HG02870 (cell line): ENCODE results near the gene LAGE3.

Source experiments
- ATAC-seq: cut with Tn5 transposase; IDR thresholded peaks from one replicate; pipeline ENCODE4 v1.9.1; 2021; ENCODE audit warnings: mild to moderate bottlenecking, moderate library complexity; ENCODE audit not compliant: unreplicated experiment

LAGE3 gene

DNA sequence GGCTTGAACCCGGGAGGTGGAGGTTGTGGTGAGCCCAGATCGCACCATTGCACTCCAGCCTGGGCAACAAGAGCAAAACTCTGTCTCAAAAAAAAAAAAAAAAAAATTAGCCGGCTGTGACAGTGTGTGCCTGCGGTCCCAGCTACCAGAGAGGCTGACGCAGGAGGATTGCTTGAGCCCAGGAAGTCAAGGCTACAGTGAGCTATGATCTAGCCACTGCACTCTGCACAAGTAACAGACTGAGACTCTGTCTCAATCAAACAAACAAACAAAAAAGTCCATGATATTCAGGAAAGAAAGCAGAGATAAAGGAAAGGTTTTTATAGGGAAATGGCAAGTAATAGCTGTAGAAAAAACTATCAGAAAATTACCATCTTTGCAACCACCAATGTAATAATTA is 2.1 kb upstream of the LAGE3 start:
- no peak for ATAC-seq

GRCh38 chrX:154477891-154478477 is 1.1 kb downstream of the LAGE3 start:
- ATAC-seq = no peak

DNA sequence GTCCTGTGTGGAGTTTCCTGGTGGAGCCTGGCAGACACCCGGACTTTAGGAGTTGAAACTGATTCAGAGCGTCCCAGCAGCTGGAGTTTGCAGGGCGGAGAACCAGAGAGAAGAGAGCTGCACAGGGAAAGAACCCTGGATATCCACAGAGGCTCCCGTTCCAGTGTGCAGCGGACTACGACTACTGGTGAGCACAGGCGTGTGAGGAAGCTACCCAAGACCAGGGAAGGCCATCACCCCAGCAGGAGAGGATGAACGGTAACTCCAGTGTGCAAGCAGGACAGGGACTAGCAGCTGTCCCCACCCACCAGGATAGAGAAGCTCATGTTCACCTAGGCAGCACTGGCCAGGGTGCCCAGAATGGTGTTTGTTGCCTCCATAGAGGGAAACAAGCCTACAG is 2.3 kb downstream of the LAGE3 start:
- no peak for ATAC-seq

- ATAC-seq = no peak
Measured at GRCh38 chrX:154473683-154474082, 5.4 kb downstream of the LAGE3 start.

DNA sequence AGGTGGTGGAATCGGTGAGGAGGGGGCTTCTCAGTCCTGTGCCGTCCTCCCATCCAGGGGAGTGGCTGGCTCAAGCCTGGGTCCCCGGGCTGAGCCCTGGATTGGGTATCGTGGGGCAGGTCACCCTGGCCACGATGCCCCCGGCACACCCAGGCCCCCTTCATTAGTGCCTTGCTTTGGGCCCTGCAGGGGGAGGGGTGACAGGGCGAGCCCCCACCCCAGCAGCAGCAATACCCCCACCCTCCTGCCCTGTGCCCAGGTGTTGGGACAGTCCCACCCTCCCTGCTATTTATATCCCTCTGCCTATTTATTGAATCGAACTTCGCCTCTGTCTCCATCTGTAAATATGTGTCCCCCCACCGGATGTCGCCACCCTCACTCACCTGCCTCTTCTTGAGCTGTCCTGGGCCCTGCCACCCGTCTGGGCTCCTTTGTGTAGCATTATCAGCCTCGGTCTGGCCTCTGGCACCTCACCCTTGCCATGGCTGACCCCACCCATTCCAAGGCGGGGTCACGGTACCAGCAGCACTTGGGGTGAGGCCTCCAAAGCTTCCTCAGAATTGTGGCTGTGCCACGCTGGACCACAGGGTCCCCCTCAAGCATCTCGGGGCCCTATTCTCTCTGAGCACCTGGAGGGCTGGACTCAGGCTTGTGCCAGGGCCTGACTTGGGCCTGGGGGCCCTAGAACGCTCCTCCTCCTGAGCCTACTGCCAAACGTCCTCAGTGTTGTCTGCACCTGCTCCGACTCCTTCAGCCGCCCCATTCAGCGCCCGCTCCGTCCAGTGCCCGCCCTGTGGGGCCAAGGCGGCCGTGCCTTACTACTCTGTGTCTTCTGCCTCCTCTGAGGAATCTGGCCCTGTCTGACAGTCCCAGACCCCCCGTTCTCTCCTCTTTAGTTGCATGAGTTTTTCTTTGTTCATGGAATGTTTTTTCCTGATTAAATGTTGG is 6.1 kb downstream of the LAGE3 start:
- no peak for ATAC-seq

DNA sequence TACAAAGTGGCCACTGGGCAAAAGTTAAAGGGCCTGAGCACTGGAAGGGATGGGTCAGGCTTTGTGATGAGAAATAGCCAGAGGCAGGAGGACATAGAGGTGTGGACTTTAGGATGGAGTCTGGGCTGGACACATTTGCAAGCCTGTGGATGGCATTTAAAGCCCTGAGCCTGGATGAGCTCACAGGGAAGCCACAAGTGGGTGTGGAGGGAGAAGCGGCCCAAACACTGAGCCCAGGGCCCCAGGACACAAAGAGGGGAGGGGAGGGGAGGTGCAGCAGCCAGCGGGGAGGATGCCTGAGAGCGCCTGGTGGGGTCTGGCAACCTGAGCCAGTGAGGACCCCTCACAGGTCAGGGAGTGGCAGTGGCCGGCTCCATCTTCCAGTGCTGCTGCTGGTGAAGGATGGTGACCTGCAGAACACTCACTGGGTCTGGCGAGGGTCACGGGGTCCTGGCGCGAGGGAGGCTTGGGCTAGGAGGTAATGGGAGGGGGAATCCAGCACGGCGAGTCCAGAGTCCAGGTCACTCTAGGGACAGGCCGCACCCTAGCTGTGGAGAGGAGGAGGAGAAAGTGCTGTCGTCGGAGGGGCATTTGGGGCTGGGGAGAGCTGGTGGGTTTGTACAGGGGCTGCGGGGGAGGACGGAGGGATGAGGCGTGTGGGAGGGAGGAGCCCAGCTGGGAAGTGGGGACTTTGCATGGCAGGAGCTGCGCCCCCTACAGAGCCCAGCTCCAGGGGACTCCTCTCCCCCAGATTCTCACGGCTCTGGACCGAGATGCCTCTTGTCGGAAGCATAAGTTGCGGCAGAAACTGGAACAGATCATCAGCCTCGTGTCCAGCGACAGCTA is 7.0 kb downstream of the LAGE3 start:
- ATAC-seq = no peak

- ATAC-seq = no peak
Measured at GRCh38 chrX:154470914-154471568, 8.0 kb downstream of the LAGE3 start.

GRCh38 chrX:154470434-154470833 is 8.6 kb downstream of the LAGE3 start:
- no peak for ATAC-seq

DNA sequence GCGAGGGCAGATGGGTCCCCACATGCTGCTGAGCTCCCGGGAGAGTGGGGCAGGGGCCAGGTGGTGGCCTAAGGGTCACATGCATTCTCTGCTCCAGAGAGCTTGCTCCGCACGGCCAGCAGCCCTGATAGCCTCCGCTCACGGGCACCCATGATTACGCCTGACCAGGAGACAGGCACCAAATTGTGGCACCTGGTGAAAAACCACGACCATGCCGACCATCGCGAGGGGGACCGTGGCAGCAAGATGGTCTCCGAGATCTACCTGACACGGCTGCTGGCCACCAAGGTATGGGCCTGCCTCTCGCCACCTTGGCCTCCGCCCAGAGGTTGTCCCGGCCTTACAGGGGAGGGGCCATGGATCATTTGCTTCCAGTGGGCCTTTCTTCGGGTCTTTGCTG is 9.2 kb downstream of the LAGE3 start:
- no peak for ATAC-seq

DNA sequence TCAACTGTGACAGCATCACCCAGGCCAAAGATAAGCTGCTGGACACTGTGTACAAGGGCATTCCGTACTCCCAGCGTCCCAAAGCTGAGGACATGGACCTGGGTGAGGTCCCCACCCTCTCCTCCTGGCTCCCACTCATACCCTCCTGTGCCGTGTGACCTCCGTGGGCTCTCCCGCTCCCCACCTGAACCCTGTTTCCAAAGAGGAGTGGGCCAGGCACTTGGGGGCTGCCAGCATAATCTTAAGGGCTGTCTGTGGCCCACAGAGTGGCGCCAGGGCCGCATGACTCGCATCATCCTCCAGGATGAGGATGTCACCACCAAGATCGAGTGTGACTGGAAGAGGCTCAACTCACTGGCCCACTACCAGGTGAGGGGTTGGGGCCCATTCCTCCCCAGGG is 10.0 kb downstream of the LAGE3 start:
- no peak for ATAC-seq

GRCh38 chrX:154468217-154468616 is 10.9 kb downstream of the LAGE3 start:
- ATAC-seq = no peak

DNA sequence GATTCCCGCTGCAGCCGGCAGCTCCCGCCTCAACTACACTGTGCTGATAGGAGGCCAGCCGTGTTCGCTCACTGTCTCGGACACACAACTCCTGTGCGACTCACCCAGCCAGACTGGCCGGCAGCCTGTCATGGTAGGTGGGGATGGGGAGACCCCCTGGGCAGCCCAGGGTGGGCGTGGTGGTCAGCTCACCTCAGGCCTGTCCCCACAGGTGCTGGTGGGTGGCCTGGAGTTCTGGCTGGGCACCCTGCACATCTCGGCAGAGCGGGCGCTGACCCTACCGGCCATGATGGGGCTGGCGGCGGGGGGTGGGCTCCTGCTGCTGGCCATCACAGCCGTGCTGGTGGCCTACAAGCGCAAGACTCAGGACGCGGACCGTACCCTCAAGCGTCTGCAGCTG is 11.5 kb downstream of the LAGE3 start:
- ATAC-seq = no peak

- no peak for ATAC-seq
Measured at GRCh38 chrX:154466907-154467306, 12.2 kb downstream of the LAGE3 start.

- no peak for ATAC-seq
Measured at GRCh38 chrX:154466036-154466435, 13.0 kb downstream of the LAGE3 start.

DNA sequence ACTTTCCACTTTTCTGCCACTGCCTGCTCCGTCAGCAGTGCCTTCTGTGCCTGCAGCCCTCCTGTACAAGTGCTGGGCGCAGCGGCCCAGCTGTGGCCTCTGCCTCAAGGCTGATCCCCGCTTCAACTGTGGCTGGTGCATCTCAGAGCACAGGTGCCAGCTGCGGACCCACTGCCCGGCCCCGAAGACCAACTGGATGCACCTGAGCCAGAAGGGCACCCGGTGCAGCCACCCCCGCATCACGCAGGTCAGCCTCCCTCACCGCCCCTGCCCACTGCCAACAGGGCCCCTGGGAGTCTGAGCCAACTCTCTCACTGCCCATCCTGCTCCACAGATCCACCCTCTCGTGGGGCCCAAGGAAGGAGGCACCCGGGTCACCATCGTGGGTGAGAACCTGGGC is 13.5 kb downstream of the LAGE3 start:
- ATAC-seq = no peak

DNA sequence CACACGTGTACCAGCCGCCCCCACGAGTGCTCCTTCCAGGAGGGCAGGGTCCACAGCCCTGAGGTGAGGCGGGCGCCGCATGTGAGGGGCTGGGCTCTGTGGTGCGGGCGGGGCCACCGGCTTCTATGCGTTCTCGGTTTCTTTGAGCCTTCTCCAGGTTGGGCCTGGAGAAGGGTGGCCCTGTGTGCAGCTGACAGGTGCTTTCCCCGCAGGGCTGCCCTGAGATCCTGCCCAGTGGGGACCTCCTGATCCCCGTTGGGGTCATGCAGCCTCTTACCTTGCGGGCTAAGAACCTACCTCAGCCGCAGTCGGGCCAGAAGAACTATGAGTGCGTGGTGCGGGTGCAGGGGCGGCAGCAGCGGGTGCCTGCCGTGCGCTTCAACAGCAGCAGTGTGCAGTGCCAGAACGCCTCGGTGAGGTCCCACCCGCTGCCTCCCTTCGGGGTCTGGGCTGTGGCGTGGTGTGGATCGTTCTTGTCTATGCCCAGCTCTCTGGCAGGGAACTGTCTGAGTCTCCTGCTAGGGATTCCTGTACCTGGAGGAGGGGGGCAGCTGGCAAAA is 14.2 kb downstream of the LAGE3 start:
- ATAC-seq = no peak

DNA sequence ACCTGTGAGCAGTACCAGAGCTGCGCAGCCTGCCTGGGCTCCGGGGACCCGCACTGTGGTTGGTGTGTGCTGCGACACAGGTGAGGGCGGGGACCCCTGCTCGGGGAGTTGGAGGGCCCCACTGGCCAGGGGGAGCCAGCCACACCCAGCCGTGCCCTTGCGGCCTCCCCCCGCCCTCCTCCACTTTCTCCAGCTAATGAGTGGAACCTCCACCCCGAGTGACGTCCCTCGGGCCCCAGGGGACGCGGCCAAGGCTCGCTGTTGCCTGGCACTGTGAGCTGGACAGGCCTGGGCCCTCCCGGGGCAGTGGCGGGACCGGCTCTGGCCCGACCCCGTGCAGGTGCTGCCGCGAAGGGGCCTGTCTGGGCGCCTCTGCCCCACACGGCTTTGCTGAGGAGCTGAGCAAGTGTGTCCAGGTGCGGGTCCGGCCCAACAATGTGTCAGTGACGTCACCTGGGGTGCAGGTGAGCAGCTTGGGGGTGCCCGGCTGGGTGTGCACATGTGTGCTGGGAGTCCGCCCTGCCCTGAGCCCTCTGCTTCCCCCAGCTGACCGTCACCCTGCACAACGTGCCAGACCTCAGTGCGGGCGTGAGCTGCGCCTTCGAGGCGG is 15.4 kb downstream of the LAGE3 start:
- no peak for ATAC-seq

- ATAC-seq = no peak
Measured at GRCh38 chrX:154462396-154462795, 16.7 kb downstream of the LAGE3 start.

DNA sequence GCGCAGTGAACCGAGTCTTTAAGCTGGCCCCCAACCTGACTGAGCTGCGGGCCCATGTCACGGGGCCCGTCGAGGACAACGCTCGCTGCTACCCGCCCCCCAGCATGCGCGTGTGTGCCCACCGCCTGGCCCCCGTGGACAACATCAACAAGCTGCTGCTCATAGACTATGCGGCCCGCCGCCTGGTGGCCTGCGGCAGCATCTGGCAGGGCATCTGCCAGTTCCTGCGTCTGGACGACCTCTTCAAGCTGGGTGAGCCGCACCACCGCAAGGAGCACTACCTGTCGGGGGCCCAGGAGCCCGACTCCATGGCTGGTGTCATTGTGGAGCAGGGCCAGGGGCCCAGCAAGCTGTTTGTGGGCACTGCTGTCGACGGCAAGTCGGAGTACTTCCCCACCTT is 18.8 kb downstream of the LAGE3 start:
- no peak for ATAC-seq

GRCh38 chrX:154459832-154460231 is 19.2 kb downstream of the LAGE3 start:
- no peak for ATAC-seq
